Prostate gland (tissue), 2 donors: ENCODE results near the gene DOCK4. TPM values are rescaled to one million over a fixed set of nuclear protein-coding genes. Genes with fewer than 3 reads are reported as not detected.

ENCODE experiments used
- DNase-seq: peaks from one replicate; pipeline ENCODE4 v3.0.0-alpha.2; 2019; ENCODE audit warnings: low spot score
- H3K27ac ChIP-seq, 2 donors: fragments of 200-600 bp; sonication (generic); 2 replicates each; pipeline ENCODE4 v1.5.1; 2017 to 2019
- H3K27me3 ChIP-seq: fragments of 200-600 bp; sonication (generic); replicated peaks from 2 replicates; pipeline ENCODE4 v1.5.1; 2019; ENCODE audit not compliant: insufficient read depth
- H3K36me3 ChIP-seq, 2 donors: fragments of 200-600 bp; sonication (generic); 1 replicate in 1 of 2; 2 replicates in 1 of 2; pipeline versions ENCODE4 v1.5.1 to v1.8.1; 2017 to 2019
- H3K4me1 ChIP-seq: fragments of 200-600 bp; sonication (generic); replicated peaks from 2 replicates; pipeline ENCODE4 v1.5.1; 2019
- H3K4me3 ChIP-seq, 2 donors: fragments of 200-600 bp; sonication (generic); 2 replicates each; pipeline ENCODE4 v1.5.1; 2017 to 2019
- H3K9me3 ChIP-seq: fragments of 200-600 bp; sonication (generic); 2 replicates; pipeline ENCODE4 v1.5.1; 2017
- CTCF ChIP-seq, 4 experiments: fragments of 200-600 bp in 2 of 4; fragments of 450-650 bp in 2 of 4; sonication (generic) in 2 of 4; IDR thresholded peaks; 1 replicate in 3 of 4; 2 replicates in 1 of 4; pipeline ENCODE4 v1.5.1; 2016 to 2019; ENCODE audit warnings: antibody characterized with exemption in 4 of 4, mild to moderate bottlenecking in 2 of 4, moderate library complexity in 2 of 4
- POLR2A ChIP-seq: fragments of 450-650 bp; IDR thresholded peaks from one replicate; pipeline ENCODE4 v1.6.1; 2016; ENCODE audit warnings: antibody characterized with exemption, mild to moderate bottlenecking
- POLR2AphosphoS5 ChIP-seq: sonication (generic); formaldehyde crosslinking; IDR thresholded peaks from one replicate; pipeline ENCODE4 v1.6.1; 2017; ENCODE audit warnings: antibody characterized with exemption
- WGBS: methylation state at CpG from one replicate; pipeline ENCODE4 v1.1.5; 2018; 5-methylcytosine and 5-hydroxymethylcytosine counted together
- intact Hi-C: fragments of 100-400 bp; cut with DNase I; formaldehyde crosslinking; loops from one replicate; pipeline ENCODE4 v1.14.2; 2022
- total RNA-seq, 2 donors: library from RNA; depleted of rRNA; stranded (reverse); fragments of >200 nt; gene quantifications; one replicate each; pipeline ENCODE4 v1.1.0, GENCODE V29; 2016

DOCK4 gene
- total RNA-seq, 2 donors from 2014 or later, result 21.8 to 37.4 TPM

GRCh38 chr7:111960984-111961383, 245.2 kb downstream of the DOCK4 start:
- 94% methylated on average over 5 of the region's 5 CpGs for WGBS
- DNase-seq, result no peak
- no peak overlapping the region for H3K27ac ChIP-seq
- intact Hi-C loops, result no loop called here
- no peak overlapping the region for H3K4me3 ChIP-seq
- TF ChIP-seq CTCF (IDR thresholded peaks at IDR 0.05) (no peak), POLR2A (no peak), POLR2AphosphoS5 (no peak)
- no peaks in the 10 kb centered on the region for H3K4me1 ChIP-seq
- no peaks in the 10 kb centered on the region for H3K9me3 ChIP-seq
- no peaks in the 10 kb centered on the region for H3K36me3 ChIP-seq
- H3K27me3 ChIP-seq, result no peaks in the 10 kb centered on the region

- no peak for DNase-seq
- TF ChIP-seq POLR2AphosphoS5 (no peak), POLR2A (no peak), CTCF (IDR thresholded peaks at IDR 0.05) (no peak)
- Histone ChIP-seq H3K4me1 (no peaks in the 10 kb centered on the region), H3K4me3 (no peak overlapping the region), H3K9me3 (no peaks in the 10 kb centered on the region), H3K36me3 (no peaks in the 10 kb centered on the region), H3K27ac (no peak overlapping the region), H3K27me3 (no peaks in the 10 kb centered on the region)
- 48% methylated on average over 4 of the region's 4 CpGs for WGBS
- intact Hi-C loops, result loop anchor here (10.0 kb wide), 1 partner anchor 246 kb away; the partner anchor contains the start of genes DOCK4 and ZNF277
Observed at GRCh38 chr7:111958896-111959295, 247.3 kb downstream of the DOCK4 start.

- 87% methylated on average over 3 of the region's 3 CpGs for WGBS
- Histone ChIP-seq H3K4me3 (no peak overlapping the region), H3K9me3 (no peaks in the 10 kb centered on the region), H3K36me3 (no peaks in the 10 kb centered on the region), H3K4me1 (no peaks in the 10 kb centered on the region), H3K27me3 (no peaks in the 10 kb centered on the region), H3K27ac (no peak overlapping the region)
- no peak for DNase-seq
- TF ChIP-seq POLR2A, result no peak
- TF ChIP-seq CTCF (IDR thresholded peaks at IDR 0.05), result no peak
- TF ChIP-seq POLR2AphosphoS5, result no peak
- intact Hi-C loops, result loop anchor here (10.0 kb wide), 1 partner anchor 246 kb away; the partner anchor contains the start of genes DOCK4 and ZNF277
Observed at GRCh38 chr7:111958431-111958830, 247.8 kb downstream of the DOCK4 start.

GRCh38 chr7:111955616-111956015, 250.6 kb downstream of the DOCK4 start:
- Histone ChIP-seq H3K27me3 (no peaks in the 10 kb centered on the region), H3K9me3 (no peaks in the 10 kb centered on the region), H3K36me3 (no peaks in the 10 kb centered on the region), H3K27ac (peak overlapping the region in 1 of 2 donors; percentile 28), H3K4me3 (no peak overlapping the region), H3K4me1 (no peaks in the 10 kb centered on the region)
- no peak for DNase-seq
- 76% methylated on average over 1 of the region's 1 CpG for WGBS
- intact Hi-C loops, result loop anchor here (10.0 kb wide), 1 partner anchor 249 kb away; the partner anchor contains the start of genes DOCK4 and ZNF277
- TF ChIP-seq POLR2A (no peak), CTCF (IDR thresholded peaks at IDR 0.05) (no peak), POLR2AphosphoS5 (no peak)
